H9 (cell line): Measurements from ENCODE around the gene OTUD6A. TPM values are rescaled to one million over a fixed set of nuclear protein-coding genes. Genes with fewer than 3 reads are reported as not detected.

ENCODE experiments used
- DNase-seq: peaks from one replicate; pipeline ENCODE4 v3.0.0-alpha.2; 2017
- H2AFZ ChIP-seq: one replicate; pipeline ENCODE4 v1.6.1; 2013; ENCODE audit warnings: mild to moderate bottlenecking, low read length, control low read depth, moderate library complexity
- H2AK5ac ChIP-seq: 2 replicates; pipeline ENCODE4 v1.6.1; 2013; ENCODE audit warnings: low read length, control low read depth, mixed read lengths; ENCODE audit not compliant: insufficient read length
- H2BK120ac ChIP-seq: one replicate; pipeline ENCODE4 v1.6.1; 2013; ENCODE audit warnings: low read depth, mild to moderate bottlenecking, low read length, control low read depth, inconsistent platforms; ENCODE audit not compliant: poor library complexity, severe bottlenecking
- H2BK12ac ChIP-seq: 2 replicates; pipeline ENCODE4 v1.6.1; 2013; ENCODE audit warnings: low read length, control low read depth, mixed read lengths, low read depth; ENCODE audit not compliant: insufficient read length
- H2BK15ac ChIP-seq: 2 replicates; pipeline ENCODE4 v1.6.1; 2013; ENCODE audit warnings: low read depth, low read length, control low read depth
- H2BK20ac ChIP-seq: one replicate; pipeline ENCODE4 v1.6.1; 2013; ENCODE audit warnings: low read depth, mild to moderate bottlenecking, low read length, control low read depth, inconsistent platforms; ENCODE audit not compliant: poor library complexity, severe bottlenecking
- H2BK5ac ChIP-seq: 2 replicates; pipeline ENCODE4 v1.6.1; 2013; ENCODE audit warnings: low read length, control low read depth, mixed read lengths; ENCODE audit not compliant: insufficient read length
- H3K14ac ChIP-seq: 2 replicates; pipeline ENCODE4 v1.6.1; 2013; ENCODE audit warnings: low read length, control low read depth; ENCODE audit not compliant: insufficient read depth
- H3K18ac ChIP-seq: 2 replicates; pipeline ENCODE4 v1.6.1; 2013; ENCODE audit warnings: low read depth, mild to moderate bottlenecking, mixed read lengths, low read length, control low read depth; ENCODE audit not compliant: insufficient read length
- H3K23ac ChIP-seq: 2 replicates; pipeline ENCODE4 v1.6.1; 2013; ENCODE audit warnings: low read length, control low read depth, mixed read lengths, low read depth; ENCODE audit not compliant: insufficient read length
- H3K23me2 ChIP-seq: 2 replicates; pipeline ENCODE4 v1.6.1; 2013; ENCODE audit warnings: low read depth, mild to moderate bottlenecking, mixed read lengths, low read length, control low read depth; ENCODE audit not compliant: insufficient read length, poor library complexity, severe bottlenecking
- H3K27ac ChIP-seq: 2 replicates; pipeline ENCODE4 v1.5.1; 2013; ENCODE audit warnings: low read length, control low read depth, mixed read lengths, low read depth; ENCODE audit not compliant: insufficient read length
- H3K27me3 ChIP-seq: 2 replicates; pipeline ENCODE4 v1.6.1; 2013; ENCODE audit warnings: low read length, control low read depth, inconsistent platforms; ENCODE audit not compliant: insufficient read depth
- H3K4ac ChIP-seq: 2 replicates; pipeline ENCODE4 v1.6.1; 2013; ENCODE audit warnings: low read depth, mild to moderate bottlenecking, control low read depth, inconsistent platforms, low read length, moderate library complexity
- H3K4me1 ChIP-seq: 2 replicates; pipeline ENCODE4 v1.6.1; 2013; ENCODE audit warnings: low read length, control low read depth, inconsistent platforms; ENCODE audit not compliant: insufficient read depth
- H3K4me2 ChIP-seq: 2 replicates; pipeline ENCODE4 v1.6.1; 2013; ENCODE audit warnings: low read length, control low read depth, mixed read lengths; ENCODE audit not compliant: insufficient read length, insufficient read depth
- H3K56ac ChIP-seq: 2 replicates; pipeline ENCODE4 v1.6.1; 2013; ENCODE audit warnings: low read depth, mild to moderate bottlenecking, mixed read lengths, low read length, control low read depth; ENCODE audit not compliant: insufficient read length
- H3K79me1 ChIP-seq: 2 replicates; pipeline ENCODE4 v1.6.1; 2013; ENCODE audit warnings: low read depth, mild to moderate bottlenecking, moderate library complexity, low read length, control low read depth, inconsistent platforms; ENCODE audit not compliant: insufficient read depth, poor library complexity, severe bottlenecking
- H3K79me2 ChIP-seq: 2 replicates; pipeline ENCODE4 v1.6.1; 2013; ENCODE audit warnings: low read length, control low read depth, inconsistent platforms; ENCODE audit not compliant: insufficient read depth
- H3K9ac ChIP-seq: 2 replicates; pipeline ENCODE4 v1.6.1; 2013; ENCODE audit warnings: low read length, control low read depth, mixed read lengths; ENCODE audit not compliant: insufficient read length; ENCODE audit errors: extremely low read depth
- H3K9me3 ChIP-seq: one replicate; pipeline ENCODE4 v1.6.1; 2013; ENCODE audit warnings: low read depth, low read length, inconsistent platforms; ENCODE audit not compliant: control insufficient read depth
- H3T11ph ChIP-seq: one replicate; pipeline ENCODE4 v1.6.1; 2013; ENCODE audit warnings: mild to moderate bottlenecking, low read length, control low read depth, inconsistent platforms
- H4K20me1 ChIP-seq: one replicate; pipeline ENCODE4 v1.6.1; 2013; ENCODE audit not compliant: control insufficient read depth, insufficient read length, insufficient read depth
- H4K5ac ChIP-seq: 2 replicates; pipeline ENCODE4 v1.6.1; 2013; ENCODE audit warnings: low read depth, mild to moderate bottlenecking, mixed read lengths, low read length, control low read depth; ENCODE audit not compliant: insufficient read length
- H4K8ac ChIP-seq: replicated peaks from 2 replicates; pipeline ENCODE4 v1.6.1; 2013; ENCODE audit warnings: low read length, control low read depth, mixed read lengths, low read depth; ENCODE audit not compliant: insufficient read length
- H4K91ac ChIP-seq: 2 replicates; pipeline ENCODE4 v1.6.1; 2013; ENCODE audit warnings: low read depth, mild to moderate bottlenecking, moderate library complexity, mixed read lengths, low read length, control low read depth; ENCODE audit not compliant: insufficient read length
- H3K27ac Mint-ChIP-seq, 3 experiments: 2 replicates in 2 of 3; 3 replicates in 1 of 3; pipeline ENCODE4 v1.8.0; 2020 to 2021; ENCODE audit warnings: mixed read lengths in 3 of 3, mild to moderate bottlenecking in 1 of 3, moderate library complexity in 1 of 3
- H3K27me3 Mint-ChIP-seq: 2 replicates; pipeline ENCODE4 v1.8.0; 2021; ENCODE audit warnings: low read depth, mild to moderate bottlenecking, moderate library complexity, mixed read lengths
- H3K36me3 Mint-ChIP-seq, 3 experiments: 2 replicates in 2 of 3; 3 replicates in 1 of 3; pipeline ENCODE4 v1.8.0; 2020 to 2021; ENCODE audit warnings: low read depth in 3 of 3, mixed read lengths in 3 of 3; ENCODE audit not compliant: insufficient read depth in 1 of 3
- H3K4me1 Mint-ChIP-seq, 2 experiments: 2 replicates each; pipeline ENCODE4 v1.8.0; 2020; ENCODE audit warnings: mixed read lengths in 2 of 2
- H3K4me3 Mint-ChIP-seq, 2 experiments: 2 replicates in 1 of 2; 3 replicates in 1 of 2; pipeline ENCODE4 v1.8.0; 2020 to 2021; ENCODE audit warnings: mild to moderate bottlenecking in 2 of 2, mixed read lengths in 2 of 2, moderate library complexity in 1 of 2
- H3K9me3 Mint-ChIP-seq, 2 experiments: 2 replicates in 1 of 2; 3 replicates in 1 of 2; pipeline ENCODE4 v1.8.0; 2020; ENCODE audit warnings: mild to moderate bottlenecking in 2 of 2, mixed read lengths in 2 of 2, moderate library complexity in 1 of 2
- CTCF ChIP-seq: fragments of 200-600 bp; sonication (generic); conservative IDR thresholded peaks from 3 replicates; pipeline ENCODE4 v1.8.0; 2021; ENCODE audit warnings: antibody characterized with exemption, mild to moderate bottlenecking
- WGBS: extraction: QIAGEN DNeasy Blood & Tissue Kit; methylation state at CpG from one replicate; pipeline ENCODE4 v1.1.7; 2013; ENCODE audit warnings: missing lambda C conversion rate, low lambda C conversion rate, mixed read lengths; ENCODE audit not compliant: insufficient read length; ENCODE audit errors: extremely low coverage; 5-methylcytosine and 5-hydroxymethylcytosine counted together
- total RNA-seq: library from RNA; stranded (reverse); gene quantifications from 2 replicates; pipeline ENCODE4 v1.2.1, GENCODE V29; 2021

Gene OTUD6A
- total RNA-seq, 1 experiment from 2014 or later: not detected

- Histone ChIP-seq H2AK5ac (no peak overlapping the region), H3K4ac (no peak overlapping the region), H3K4me1 (no peaks in the 10 kb centered on the region), H3T11ph (no peak overlapping the region), H4K91ac (no peak overlapping the region), H2BK5ac (no peak overlapping the region), H4K20me1 (no peaks in the 10 kb centered on the region), H3K79me1 (no peaks in the 10 kb centered on the region), H3K56ac (no peak overlapping the region), H3K4me2 (no peak overlapping the region), H4K8ac (no peak overlapping the region), H2BK12ac (no peak overlapping the region), H4K5ac (no peak overlapping the region), H3K14ac (no peak overlapping the region), H2BK15ac (no peak overlapping the region), H3K23ac (no peak overlapping the region), H3K79me2 (no peaks in the 10 kb centered on the region), H3K18ac (no peak overlapping the region), H3K9me3 (peaks cover 61% of the 10 kb centered on the region), H2BK120ac (no peak overlapping the region), H3K27me3 (no peaks in the 10 kb centered on the region), H2BK20ac (no peak overlapping the region), H3K23me2 (no peaks in the 10 kb centered on the region), H2AFZ (no peak overlapping the region), H3K27ac (no peak overlapping the region), H3K9ac (no peak overlapping the region)
- Mint-ChIP-seq H3K9me3 (peaks cover 63 to 68% of the 10 kb centered on the region in 2 experiments), H3K27ac (no peak overlapping the region), H3K36me3 (peaks cover 0 to 16% (median 4%) of the 10 kb centered on the region in 3 experiments; a peak in 4 of 7 replicates), H3K4me1 (peaks cover under 1 to 1% of the 10 kb centered on the region in 2 experiments), H3K27me3 (peaks cover 2% of the 10 kb centered on the region; the same call in 1 of the 2 replicates), H3K4me3 (no peak overlapping the region)
- no CpG with 5 or more reads among the region's 1 CpG for WGBS
- DNase-seq: no peak
- TF ChIP-seq CTCF: no peak
These were observed 23.3 kb upstream of the OTUD6A start for GRCh38 chrX:70038951-70039350.
